GM12875 (cell line): ENCODE data around the gene ZNF318.
"Not testable (repeated sequence)": the region's sequence is repeated elsewhere in the genome, so short reads cannot be mapped to it uniquely, and the experiment has no call there.

Experiments used
- H3K4me3 ChIP-seq: one replicate; pipeline ENCODE4 v1.5.1; 2011; ENCODE audit warnings: low read depth, low read length, control low read depth
- TF ChIP-seq, protein P1 (sequence below): IDR thresholded peaks from 2 replicates; pipeline ENCODE4 v1.5.1; 2011; ENCODE audit warnings: low read depth, mild to moderate bottlenecking, control low read depth, inconsistent platforms, low read length, moderate library complexity, borderline replicate concordance; ENCODE audit not compliant: insufficient read depth

ZNF318 gene

DNA sequence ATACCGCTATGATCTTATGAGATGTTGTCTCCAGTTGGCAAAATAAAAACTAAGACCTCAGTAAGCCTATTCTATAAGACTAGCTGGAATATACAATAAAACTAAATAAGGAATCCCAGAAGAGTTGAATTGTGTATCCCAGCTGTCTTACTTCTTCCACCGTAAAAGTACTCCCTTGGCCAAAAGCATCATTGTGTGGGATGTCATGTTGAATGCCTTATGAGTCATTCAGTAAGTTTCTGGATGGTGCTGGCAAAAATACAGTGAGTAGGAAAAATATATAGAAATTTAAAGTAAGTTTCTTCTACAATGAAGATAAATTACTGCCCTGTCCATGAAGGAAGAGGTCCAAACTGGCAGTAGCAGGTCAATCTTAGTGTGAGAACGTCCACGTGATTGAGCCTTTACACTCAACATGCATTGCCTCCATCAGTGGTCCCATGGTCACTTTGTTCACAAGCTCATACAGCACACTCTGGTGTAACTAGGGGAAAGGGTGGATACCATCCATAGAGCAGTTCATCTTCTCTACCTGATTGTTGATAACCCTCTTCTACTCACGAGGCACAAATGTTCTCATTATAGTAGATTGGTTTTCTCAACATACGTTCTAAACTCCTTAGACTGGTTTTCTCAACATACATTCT lies 13.7 kb upstream of the ZNF318 start:
- H3K4me3 ChIP-seq: no peak overlapping the region
- TF ChIP-seq, protein P1, sequence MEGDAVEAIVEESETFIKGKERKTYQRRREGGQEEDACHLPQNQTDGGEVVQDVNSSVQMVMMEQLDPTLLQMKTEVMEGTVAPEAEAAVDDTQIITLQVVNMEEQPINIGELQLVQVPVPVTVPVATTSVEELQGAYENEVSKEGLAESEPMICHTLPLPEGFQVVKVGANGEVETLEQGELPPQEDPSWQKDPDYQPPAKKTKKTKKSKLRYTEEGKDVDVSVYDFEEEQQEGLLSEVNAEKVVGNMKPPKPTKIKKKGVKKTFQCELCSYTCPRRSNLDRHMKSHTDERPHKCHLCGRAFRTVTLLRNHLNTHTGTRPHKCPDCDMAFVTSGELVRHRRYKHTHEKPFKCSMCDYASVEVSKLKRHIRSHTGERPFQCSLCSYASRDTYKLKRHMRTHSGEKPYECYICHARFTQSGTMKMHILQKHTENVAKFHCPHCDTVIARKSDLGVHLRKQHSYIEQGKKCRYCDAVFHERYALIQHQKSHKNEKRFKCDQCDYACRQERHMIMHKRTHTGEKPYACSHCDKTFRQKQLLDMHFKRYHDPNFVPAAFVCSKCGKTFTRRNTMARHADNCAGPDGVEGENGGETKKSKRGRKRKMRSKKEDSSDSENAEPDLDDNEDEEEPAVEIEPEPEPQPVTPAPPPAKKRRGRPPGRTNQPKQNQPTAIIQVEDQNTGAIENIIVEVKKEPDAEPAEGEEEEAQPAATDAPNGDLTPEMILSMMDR: no peak

DNA sequence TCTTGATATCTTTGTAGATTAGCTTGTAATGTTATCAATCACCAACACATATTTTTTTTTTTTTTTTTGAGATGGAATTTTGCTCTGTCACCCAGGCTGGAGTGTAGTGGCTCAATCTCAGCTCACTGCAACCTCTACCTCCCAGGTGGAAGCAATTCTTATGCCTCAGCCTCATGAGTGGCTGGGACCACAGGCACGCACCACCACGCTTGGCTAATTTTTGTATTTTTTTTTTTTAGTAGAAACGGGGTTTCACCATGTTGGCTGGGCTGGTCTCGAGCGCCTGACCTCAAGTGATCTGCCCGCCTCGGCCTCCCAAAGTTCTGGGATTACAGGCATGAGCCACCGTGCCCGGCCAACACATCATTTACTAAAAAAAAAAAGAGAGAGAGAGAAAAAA lies 11.4 kb upstream of the ZNF318 start:
- H3K4me3 ChIP-seq: not testable (repeated sequence)

DNA sequence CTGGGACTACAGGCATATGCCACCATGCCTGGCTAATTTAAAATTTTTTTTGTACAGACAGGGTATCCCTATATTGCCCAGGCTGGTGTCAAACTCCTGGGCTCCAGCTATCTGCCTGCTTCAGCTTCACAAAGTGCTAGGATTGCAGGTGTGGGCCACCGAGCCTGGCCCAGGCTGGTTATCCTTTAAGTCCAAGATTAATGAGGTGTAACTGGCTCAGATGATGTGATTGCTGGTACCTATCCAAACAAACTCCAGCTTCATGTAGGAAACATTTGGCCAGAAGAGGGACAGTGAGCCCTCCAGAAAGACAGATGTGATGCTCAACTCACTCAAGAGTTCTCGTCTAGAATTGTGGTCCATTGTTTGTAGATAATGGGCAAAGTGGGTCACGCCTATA lies 9.2 kb upstream of the ZNF318 start:
- TF ChIP-seq, protein P1: no peak
- no peak overlapping the region for H3K4me3 ChIP-seq

DNA sequence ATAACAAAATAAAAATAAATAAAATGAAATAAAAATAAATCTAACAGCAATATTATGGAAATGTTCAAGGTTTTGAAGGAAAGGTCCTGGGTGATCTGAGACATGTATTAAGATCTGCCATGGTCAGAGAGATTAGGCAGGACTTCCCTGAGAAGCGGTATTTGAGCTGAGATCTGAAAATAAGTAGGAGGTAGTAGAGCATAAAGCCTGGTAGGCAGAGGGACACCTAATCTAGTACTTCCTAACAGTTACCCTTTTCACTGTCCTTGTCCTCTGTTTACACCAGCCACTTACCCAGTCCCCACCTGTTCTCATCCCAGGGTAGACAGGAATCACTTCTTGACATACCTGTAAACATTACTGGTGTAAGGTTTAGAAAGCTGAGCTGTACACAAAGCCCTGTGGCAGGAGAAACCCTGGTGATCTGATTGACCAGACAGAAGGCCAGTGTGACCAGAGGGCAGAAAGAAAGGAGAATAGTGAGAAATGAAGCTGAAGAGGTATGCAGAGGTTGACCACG lies 8.3 kb upstream of the ZNF318 start:
- no peak overlapping the region for H3K4me3 ChIP-seq
- TF ChIP-seq, protein P1: no peak

DNA sequence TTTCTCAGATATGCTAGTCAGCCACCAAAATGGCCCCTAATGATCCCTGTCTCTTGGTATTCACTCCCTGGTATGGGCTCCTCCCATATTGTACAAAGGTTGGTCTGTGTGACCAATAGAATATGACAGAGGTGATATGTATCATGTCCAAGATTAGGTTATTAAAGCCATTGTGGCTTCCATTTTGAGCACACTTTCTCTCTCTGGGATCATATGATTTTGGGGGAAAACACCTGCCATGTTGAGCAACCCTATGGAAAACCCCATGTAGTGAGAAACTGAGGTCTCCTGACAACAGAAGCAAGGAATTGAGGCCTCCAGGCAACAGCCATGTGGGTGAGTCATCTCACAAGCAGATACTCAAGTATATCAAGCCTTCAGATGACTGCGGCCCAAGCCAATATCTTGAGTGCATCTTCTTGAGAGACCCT lies 7.1 kb upstream of the ZNF318 start:
- TF ChIP-seq, protein P1: no peak
- no peak overlapping the region for H3K4me3 ChIP-seq

DNA sequence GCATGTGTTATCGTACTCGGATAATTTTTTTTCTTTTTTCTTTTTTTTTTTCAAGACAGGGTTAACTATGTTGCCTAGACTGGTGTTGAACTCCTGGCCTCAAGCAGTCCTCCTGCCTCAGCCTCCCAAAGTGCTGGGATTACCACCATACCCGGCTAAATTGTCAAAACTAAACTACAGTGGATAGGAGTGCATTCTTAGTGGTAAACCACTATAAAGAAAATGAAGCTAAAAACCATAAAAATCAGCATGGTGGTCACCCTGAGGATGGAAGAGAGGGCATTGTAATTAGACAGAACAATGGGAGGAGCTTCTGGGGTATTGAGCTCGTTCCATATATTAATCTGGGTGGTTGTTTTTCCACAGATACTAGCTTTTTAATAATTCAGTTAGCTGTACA lies 6.2 kb upstream of the ZNF318 start:
- no peak overlapping the region for H3K4me3 ChIP-seq
- TF ChIP-seq, protein P1: no peak

DNA sequence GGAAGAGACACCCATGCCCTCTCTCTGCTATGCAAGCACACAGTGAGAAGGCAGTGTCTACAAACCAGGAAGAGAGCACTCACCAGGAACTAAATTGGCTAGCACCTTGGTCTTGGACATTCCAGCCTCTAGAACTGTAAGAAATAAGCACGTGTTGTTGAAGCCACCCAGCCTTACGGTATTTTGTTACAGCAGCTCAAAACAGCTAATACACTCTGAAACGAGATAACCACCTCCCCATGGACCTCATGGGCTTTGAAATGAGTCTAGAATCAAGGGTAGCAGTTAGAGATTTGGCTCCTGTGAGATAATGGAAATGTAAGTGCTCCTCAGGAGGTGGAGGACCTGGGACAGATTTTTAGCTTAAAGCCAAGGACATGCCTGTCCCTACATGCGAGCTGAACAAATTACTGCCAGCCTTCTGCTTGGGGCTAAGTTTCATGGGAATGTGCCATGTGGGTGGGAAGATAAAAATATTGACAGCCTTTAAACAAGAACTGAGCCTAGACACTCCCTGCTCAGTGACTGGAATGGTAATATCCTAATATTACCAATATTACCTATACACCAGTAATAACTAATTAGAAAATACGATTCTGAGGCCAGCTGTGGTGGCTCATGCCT lies 3.9 kb upstream of the ZNF318 start:
- TF ChIP-seq, protein P1: no peak
- H3K4me3 ChIP-seq: no peak overlapping the region

DNA sequence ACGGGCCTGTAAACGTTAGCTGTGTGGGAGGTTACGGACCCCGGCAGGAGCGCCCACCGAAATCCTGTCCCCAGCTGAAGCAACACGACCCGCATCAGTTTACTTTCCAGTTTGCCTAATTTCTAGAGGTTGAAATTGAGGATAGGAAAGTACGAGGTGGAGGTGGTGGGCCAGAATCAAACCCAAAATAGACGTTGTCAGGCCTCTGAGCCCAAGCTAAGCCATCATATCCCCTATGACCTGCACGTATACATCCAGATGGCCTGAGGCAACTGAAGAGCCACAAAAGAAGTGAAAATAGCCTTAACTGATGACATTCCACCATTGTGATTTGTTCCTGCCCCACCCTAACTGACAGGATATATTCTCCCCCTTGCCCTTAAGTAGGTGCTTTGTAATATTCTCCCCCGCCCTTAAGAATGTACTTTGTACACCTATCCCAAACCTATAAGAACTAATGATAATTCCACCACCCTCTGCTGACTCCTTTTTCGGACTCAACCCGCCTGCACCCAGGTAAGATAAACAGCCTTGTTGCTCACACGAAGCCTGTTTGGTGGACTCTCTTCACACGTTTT lies 645 bp upstream of the ZNF318 start:
- H3K4me3 ChIP-seq: peak overlapping the region; percentile 12
